ENCODE data around the gene ZCCHC9. TPM values are rescaled to one million over a fixed set of nuclear protein-coding genes. Genes with fewer than 3 reads are reported as not detected.
"Not testable (repeated sequence)": the region's sequence is repeated elsewhere in the genome, so short reads cannot be mapped to it uniquely, and the experiment has no call there.

ZCCHC9 gene
- total RNA-seq, 1 donor from 2014 or later, result 17.5 TPM

DNA sequence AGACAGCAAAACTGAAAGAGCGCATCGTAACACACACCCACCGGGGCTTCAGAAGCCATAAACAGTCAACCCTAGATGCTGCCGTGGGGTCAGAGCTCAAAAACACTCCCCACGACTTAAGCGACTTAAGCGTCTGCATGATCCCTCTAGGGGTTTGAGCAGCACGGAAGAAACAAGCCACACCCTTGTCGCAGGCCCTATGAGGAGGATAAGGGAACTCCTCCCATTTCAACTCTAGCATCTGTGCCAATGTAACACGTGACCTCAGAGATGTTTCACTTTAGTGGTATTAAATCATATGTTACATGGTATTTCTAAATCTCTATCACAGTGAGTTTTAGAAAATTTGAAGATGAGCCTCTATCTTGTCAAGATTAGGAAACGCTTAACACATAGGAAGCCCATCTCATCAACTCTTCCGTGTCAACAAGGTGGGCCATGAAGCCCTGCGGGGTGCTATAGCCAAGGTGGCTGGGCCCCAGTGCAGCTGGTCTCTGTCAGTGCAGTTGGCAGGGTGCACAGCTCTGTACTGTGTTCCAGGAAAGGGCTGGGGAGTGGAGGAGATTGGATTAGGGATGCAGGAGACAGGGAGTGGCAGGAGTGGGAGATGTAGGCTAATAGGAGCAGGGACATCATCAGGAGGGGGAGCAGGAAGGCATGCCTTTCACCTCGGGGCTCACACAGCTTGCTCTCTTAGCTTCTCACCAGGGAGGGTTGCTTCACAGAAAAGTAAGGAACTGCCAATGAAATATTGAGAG lies 33.1 kb downstream of the ZCCHC9 start:
- no peaks in the 10 kb centered on the region for H3K4me1 Mint-ChIP-seq (ENCODE audit: low read depth)
- no peak overlapping the region for H3K4me3 Mint-ChIP-seq (ENCODE audit: unreplicated experiment)
- no peak overlapping the region for H3K27ac Mint-ChIP-seq (ENCODE audit: unreplicated experiment)
- TF ChIP-seq, protein P1, sequence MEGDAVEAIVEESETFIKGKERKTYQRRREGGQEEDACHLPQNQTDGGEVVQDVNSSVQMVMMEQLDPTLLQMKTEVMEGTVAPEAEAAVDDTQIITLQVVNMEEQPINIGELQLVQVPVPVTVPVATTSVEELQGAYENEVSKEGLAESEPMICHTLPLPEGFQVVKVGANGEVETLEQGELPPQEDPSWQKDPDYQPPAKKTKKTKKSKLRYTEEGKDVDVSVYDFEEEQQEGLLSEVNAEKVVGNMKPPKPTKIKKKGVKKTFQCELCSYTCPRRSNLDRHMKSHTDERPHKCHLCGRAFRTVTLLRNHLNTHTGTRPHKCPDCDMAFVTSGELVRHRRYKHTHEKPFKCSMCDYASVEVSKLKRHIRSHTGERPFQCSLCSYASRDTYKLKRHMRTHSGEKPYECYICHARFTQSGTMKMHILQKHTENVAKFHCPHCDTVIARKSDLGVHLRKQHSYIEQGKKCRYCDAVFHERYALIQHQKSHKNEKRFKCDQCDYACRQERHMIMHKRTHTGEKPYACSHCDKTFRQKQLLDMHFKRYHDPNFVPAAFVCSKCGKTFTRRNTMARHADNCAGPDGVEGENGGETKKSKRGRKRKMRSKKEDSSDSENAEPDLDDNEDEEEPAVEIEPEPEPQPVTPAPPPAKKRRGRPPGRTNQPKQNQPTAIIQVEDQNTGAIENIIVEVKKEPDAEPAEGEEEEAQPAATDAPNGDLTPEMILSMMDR (IDR thresholded peaks at IDR 0.05), result no peak
- DNase-seq (ENCODE audit: low spot score), result no peak
- H3K27me3 Mint-ChIP-seq (ENCODE audit: low read depth), result no peaks in the 10 kb centered on the region
- no peaks in the 10 kb centered on the region for H3K36me3 Mint-ChIP-seq (ENCODE audit: low read depth)
- H3K9me3 Mint-ChIP-seq (ENCODE audit: low read depth), result no peaks in the 10 kb centered on the region

DNA sequence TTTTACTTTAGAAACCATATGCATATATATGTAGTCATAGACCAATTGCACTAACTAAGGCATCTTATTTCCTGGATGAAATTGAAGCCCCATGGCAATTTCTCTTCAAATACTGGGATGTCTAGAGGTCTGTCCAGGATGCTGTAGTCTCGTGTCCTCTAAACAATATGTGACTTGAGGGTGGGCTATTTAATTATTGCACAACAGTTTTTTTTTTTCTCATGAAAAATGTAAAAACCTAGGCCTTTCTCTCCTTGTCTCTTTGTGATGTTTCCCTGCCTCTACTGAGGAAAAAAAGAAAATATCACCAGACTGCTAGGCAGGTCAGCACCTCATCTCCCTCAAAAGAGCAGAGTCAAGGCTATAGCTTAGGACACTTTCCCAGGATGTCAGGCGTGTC lies 34.6 kb downstream of the ZCCHC9 start:
- no peak for DNase-seq (ENCODE audit: low spot score)
- H3K27ac Mint-ChIP-seq (ENCODE audit: unreplicated experiment), result no peak overlapping the region
- TF ChIP-seq, protein P1 (IDR thresholded peaks at IDR 0.05), result no peak

DNA sequence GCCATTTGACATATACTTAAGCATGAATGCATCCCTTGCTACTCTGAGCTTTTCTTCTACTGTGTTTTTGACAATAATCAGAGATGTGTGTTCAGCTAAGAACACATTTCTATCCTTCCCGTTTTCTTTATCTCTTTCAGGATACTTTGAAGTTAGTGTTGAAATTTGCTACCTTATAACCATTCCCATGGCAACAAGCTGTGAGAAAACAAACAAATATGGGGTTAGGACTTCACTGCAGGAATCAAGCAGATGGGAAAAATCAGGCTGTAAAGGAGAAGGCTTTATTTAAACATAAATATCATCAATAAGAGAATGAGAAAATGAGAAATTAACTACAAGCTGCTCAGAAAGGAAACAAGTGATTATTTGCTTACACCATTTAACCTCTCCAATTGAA lies 35.2 kb downstream of the ZCCHC9 start:
- DNase-seq (ENCODE audit: low spot score), result no peak
- no peak overlapping the region for H3K27ac Mint-ChIP-seq (ENCODE audit: unreplicated experiment)
- H3K4me3 Mint-ChIP-seq (ENCODE audit: unreplicated experiment), result no peak overlapping the region
- no peaks in the 10 kb centered on the region for H3K27me3 Mint-ChIP-seq (ENCODE audit: low read depth)
- TF ChIP-seq, protein P1 (IDR thresholded peaks at IDR 0.05), result no peak
- H3K9me3 Mint-ChIP-seq (ENCODE audit: low read depth), result no peaks in the 10 kb centered on the region
- H3K36me3 Mint-ChIP-seq (ENCODE audit: low read depth), result no peaks in the 10 kb centered on the region
- H3K4me1 Mint-ChIP-seq (ENCODE audit: low read depth), result no peaks in the 10 kb centered on the region

More for the DNA sequence above, 34.6 kb downstream of the ZCCHC9 start:
- Mint-ChIP-seq H3K27me3 (ENCODE audit: low read depth) (no peaks in the 10 kb centered on the region), H3K36me3 (ENCODE audit: low read depth) (no peaks in the 10 kb centered on the region), H3K9me3 (ENCODE audit: low read depth) (no peaks in the 10 kb centered on the region), H3K4me3 (ENCODE audit: unreplicated experiment) (no peak overlapping the region), H3K4me1 (ENCODE audit: low read depth) (no peaks in the 10 kb centered on the region)

DNA sequence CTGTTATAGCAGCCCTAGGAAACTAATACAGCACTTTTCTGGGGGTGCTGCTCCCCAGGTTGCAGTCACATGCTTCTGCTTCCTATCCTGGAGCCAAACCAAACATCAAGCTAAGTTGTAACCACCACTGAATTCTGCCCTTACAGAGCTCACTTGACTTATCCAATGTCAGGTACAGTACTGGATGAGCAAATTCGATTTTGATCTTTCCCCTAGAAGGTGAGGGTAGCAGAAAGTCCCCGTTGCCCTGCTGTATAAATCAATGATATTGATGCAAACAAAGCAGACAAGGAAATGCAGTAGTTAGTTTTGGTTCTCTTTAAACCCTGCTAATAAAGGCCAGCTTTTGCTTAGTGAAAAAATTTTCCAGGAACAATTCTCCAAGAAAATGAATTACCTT lies 36.4 kb downstream of the ZCCHC9 start:
- no peaks in the 10 kb centered on the region for H3K4me1 Mint-ChIP-seq (ENCODE audit: low read depth)

DNA sequence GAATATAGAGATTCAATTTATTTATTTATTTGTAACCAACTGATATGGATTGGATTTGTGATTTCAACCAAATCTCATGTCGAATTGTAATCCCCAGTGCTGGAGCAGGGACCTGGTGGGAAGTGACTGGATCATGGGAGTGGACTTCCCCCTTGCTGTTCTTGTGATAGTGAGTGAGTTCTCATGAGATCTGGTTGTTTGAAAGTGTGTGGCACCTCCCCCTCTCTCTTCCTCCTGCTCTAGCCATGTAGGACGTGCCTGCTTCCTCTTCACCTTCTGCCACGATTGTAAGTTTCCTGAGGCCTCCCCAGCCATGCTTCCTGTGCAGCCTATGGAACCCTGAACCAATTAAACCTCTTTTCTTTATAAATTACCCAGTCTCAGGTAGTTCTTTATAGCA lies 36.8 kb downstream of the ZCCHC9 start:
- not testable (repeated sequence) for DNase-seq (ENCODE audit: low spot score); H3K4me3 Mint-ChIP-seq (ENCODE audit: unreplicated experiment); H3K4me1 Mint-ChIP-seq (ENCODE audit: low read depth); H3K9me3 Mint-ChIP-seq (ENCODE audit: low read depth); H3K36me3 Mint-ChIP-seq (ENCODE audit: low read depth); H3K27ac Mint-ChIP-seq (ENCODE audit: unreplicated experiment); H3K27me3 Mint-ChIP-seq (ENCODE audit: low read depth)

More for the DNA sequence above, 36.4 kb downstream of the ZCCHC9 start:
- H3K27me3 Mint-ChIP-seq (ENCODE audit: low read depth), result no peaks in the 10 kb centered on the region
- TF ChIP-seq, protein P1 (IDR thresholded peaks at IDR 0.05), result no peak
- no peaks in the 10 kb centered on the region for H3K9me3 Mint-ChIP-seq (ENCODE audit: low read depth)
- DNase-seq (ENCODE audit: low spot score), result no peak
- no peak overlapping the region for H3K4me3 Mint-ChIP-seq (ENCODE audit: unreplicated experiment)
- H3K36me3 Mint-ChIP-seq (ENCODE audit: low read depth), result no peaks in the 10 kb centered on the region
- no peak overlapping the region for H3K27ac Mint-ChIP-seq (ENCODE audit: unreplicated experiment)

DNA sequence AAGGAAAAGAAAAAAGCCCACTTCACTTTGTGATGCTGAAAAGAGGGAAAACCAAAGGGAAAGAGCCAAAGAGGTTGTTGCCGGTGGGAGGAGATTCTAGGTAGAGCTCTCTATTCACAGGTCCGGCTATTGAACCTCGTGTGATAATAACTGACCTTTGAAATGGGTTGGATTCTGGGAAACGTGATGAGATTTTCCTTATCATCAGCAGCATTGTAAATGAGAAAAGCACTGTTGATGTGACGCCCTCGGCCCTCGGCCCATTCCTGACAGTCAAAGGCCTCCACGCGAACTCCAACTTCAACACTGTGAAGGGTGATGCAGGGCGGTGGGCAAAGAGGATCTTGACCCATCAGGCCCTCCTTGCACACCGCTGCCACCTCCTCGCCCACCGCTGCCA lies 43.3 kb downstream of the ZCCHC9 start:
- Mint-ChIP-seq H3K27me3 (ENCODE audit: low read depth) (no peaks in the 10 kb centered on the region), H3K27ac (ENCODE audit: unreplicated experiment) (no peak overlapping the region), H3K4me1 (ENCODE audit: low read depth) (no peaks in the 10 kb centered on the region), H3K4me3 (ENCODE audit: unreplicated experiment) (no peak overlapping the region), H3K36me3 (ENCODE audit: low read depth) (no peaks in the 10 kb centered on the region), H3K9me3 (ENCODE audit: low read depth) (no peaks in the 10 kb centered on the region)
- no peak for DNase-seq (ENCODE audit: low spot score)
- TF ChIP-seq, protein P1 (IDR thresholded peaks at IDR 0.05), result no peak
